Measurements from ENCODE around the gene CAP2. TPM values are rescaled to one million over a fixed set of nuclear protein-coding genes. Genes with fewer than 3 reads are reported as not detected.

Gene CAP2
- total RNA-seq, 1 experiment from 2014 or later, result 37.0 TPM

- no peak for DNase-seq (ENCODE audit: low read depth, low spot score)
- no peaks in the 10 kb centered on the region for H3K4me1 ChIP-seq (ENCODE audit: control insufficient read depth, insufficient read depth, low read length)
- ChIA-PET CTCF (no interaction called here), POLR2A (interaction anchor here (0.5 kb wide), 1 partner anchor 265 kb away, joined by 3 read pairs; no protein-coding TSS in a partner anchor)
- H3K4me3 ChIP-seq (ENCODE audit: low read depth in 2 of 2, low read length in 2 of 2), result no peak overlapping the region
- TF ChIP-seq POLR2AphosphoS5 (IDR thresholded peaks at IDR 0.05; ENCODE audit: low read depth, low read length), result no peak
- no peak for TF ChIP-seq SIN3A (IDR thresholded peaks at IDR 0.05; ENCODE audit: borderline replicate concordance, insufficient read depth, low read depth, low read length)
- no peak for TF ChIP-seq CTCF (IDR thresholded peaks at IDR 0.05)
- TF ChIP-seq REST (IDR thresholded peaks at IDR 0.05; ENCODE audit: insufficient read depth in 1 of 2, low read depth in 2 of 2, low read length in 1 of 2), result no peak
- TF ChIP-seq TCF7L2 (IDR thresholded peaks at IDR 0.05; ENCODE audit: low read depth, low read length), result no peak
- no peak overlapping the region for H3K27ac ChIP-seq (ENCODE audit: low read length)
- ATAC-seq, result no peak
- no peaks in the 10 kb centered on the region for H3K36me3 ChIP-seq (ENCODE audit: control insufficient read depth, insufficient read depth, low read length)
- H3K9me3 ChIP-seq (ENCODE audit: control insufficient read depth, insufficient read depth, low read depth, low read length), result no peaks in the 10 kb centered on the region
- intact Hi-C loops (cut with micrococcal nuclease; ENCODE audit: unreplicated experiment) (no loop called here), in situ Hi-C loops (cut with HindIII; ENCODE audit: low pct_unique_long_range_greater_than_20kb, low sequenced_read_pairs) (no loop called here)
- no peaks in the 10 kb centered on the region for H3K27me3 ChIP-seq (ENCODE audit: control insufficient read depth, insufficient read depth, low read length)
- BruUV-seq (replicated peaks), result no TSS peak
Observed at GRCh38 chr6:17511580-17511979, 118.2 kb downstream of the CAP2 start.

GRCh38 chr6:17519120-17519519 is 125.7 kb downstream of the CAP2 start:
- H3K27ac ChIP-seq (ENCODE audit: low read length), result no peak overlapping the region
- H3K27me3 ChIP-seq (ENCODE audit: control insufficient read depth, insufficient read depth, low read length), result no peaks in the 10 kb centered on the region
- POLR2A ChIA-PET, result no interaction called here
- H3K36me3 ChIP-seq (ENCODE audit: control insufficient read depth, insufficient read depth, low read length), result no peaks in the 10 kb centered on the region
- DNase-seq (ENCODE audit: low read depth, low spot score) (no peak), ATAC-seq (no peak)
- no peaks in the 10 kb centered on the region for H3K4me1 ChIP-seq (ENCODE audit: control insufficient read depth, insufficient read depth, low read length)
- in situ Hi-C loops (cut with HindIII; ENCODE audit: low pct_unique_long_range_greater_than_20kb, low sequenced_read_pairs), result no loop called here
- H3K4me3 ChIP-seq (ENCODE audit: low read depth in 2 of 2, low read length in 2 of 2), result no peak overlapping the region
- no TSS peak for BruUV-seq (replicated peaks)
- H3K9me3 ChIP-seq (ENCODE audit: control insufficient read depth, insufficient read depth, low read depth, low read length), result no peaks in the 10 kb centered on the region
- intact Hi-C loops (cut with micrococcal nuclease; ENCODE audit: unreplicated experiment), result no loop called here
- CTCF ChIA-PET, result interaction anchor here (0.5 kb wide), 1 partner anchor 126 kb away, joined by 4 read pairs; the partner anchor contains the start of gene CAP2
- TF ChIP-seq POLR2AphosphoS5 (IDR thresholded peaks at IDR 0.05; ENCODE audit: low read depth, low read length), result no peak
- TF ChIP-seq SIN3A (IDR thresholded peaks at IDR 0.05; ENCODE audit: borderline replicate concordance, insufficient read depth, low read depth, low read length), result no peak
- no peak for TF ChIP-seq CTCF (IDR thresholded peaks at IDR 0.05)
- TF ChIP-seq REST (IDR thresholded peaks at IDR 0.05; ENCODE audit: insufficient read depth in 1 of 2, low read depth in 2 of 2, low read length in 1 of 2), result no peak
- TF ChIP-seq TCF7L2 (IDR thresholded peaks at IDR 0.05; ENCODE audit: low read depth, low read length), result no peak
